ENCODE data around the gene MAX.

Gene MAX

GRCh38 chr14:65101631-65102440, 481 bp downstream of the MAX start:
- Histone ChIP-seq H3K36me3 (no peaks in the 10 kb centered on the region; the same call in none of the 2 replicates), H3K4me3 (ENCODE audit: low read depth, low read length) (peak overlapping the region; percentile 91), H3K9me3 (no peaks in the 10 kb centered on the region), H3K27me3 (no peaks in the 10 kb centered on the region), H3K4me1 (peaks cover 9% of the 10 kb centered on the region)
- DNase-seq: peak; percentile 15
- no peak for TF ChIP-seq CTCF (IDR thresholded peaks at IDR 0.05; ENCODE audit: low read depth, low read length)

- Histone ChIP-seq H3K4me3 (ENCODE audit: low read depth, low read length) (peak overlapping the region; percentile 91), H3K4me1 (peaks cover 17% of the 10 kb centered on the region), H3K36me3 (no peaks in the 10 kb centered on the region; the same call in none of the 2 replicates), H3K27me3 (no peaks in the 10 kb centered on the region), H3K9me3 (no peaks in the 10 kb centered on the region)
- DNase-seq: no peak
- no peak for TF ChIP-seq CTCF (IDR thresholded peaks at IDR 0.05; ENCODE audit: low read depth, low read length)
Observed at GRCh38 chr14:65100922-65101541, 1.3 kb downstream of the MAX start.

DNA sequence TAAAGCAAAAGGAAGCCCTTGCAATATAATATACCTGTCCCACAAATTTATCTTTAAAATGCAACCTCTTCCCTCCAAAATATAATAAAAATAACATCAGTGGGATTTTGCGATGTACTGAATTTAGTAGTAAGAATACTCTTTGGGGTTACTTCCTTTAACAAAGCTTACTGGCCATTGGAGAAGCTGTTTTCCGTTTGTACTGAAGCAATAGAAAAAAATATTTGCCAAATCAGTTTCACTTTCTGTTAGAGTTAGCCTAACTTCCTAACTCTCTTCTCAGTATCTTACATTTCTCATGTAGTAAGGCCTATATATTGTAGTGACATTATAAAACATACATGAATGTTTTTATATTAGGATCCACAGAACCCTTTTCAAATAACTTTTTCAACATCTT, 3.7 kb downstream of the MAX start:
- Histone ChIP-seq H3K36me3 (peaks cover 10% of the 10 kb centered on the region), H3K9me3 (no peaks in the 10 kb centered on the region), H3K4me3 (ENCODE audit: low read depth, low read length) (no peak overlapping the region), H3K4me1 (peaks cover 21% of the 10 kb centered on the region), H3K27me3 (no peaks in the 10 kb centered on the region)
- no peak for TF ChIP-seq CTCF (IDR thresholded peaks at IDR 0.05; ENCODE audit: low read depth, low read length)
- no peak for DNase-seq

DNA sequence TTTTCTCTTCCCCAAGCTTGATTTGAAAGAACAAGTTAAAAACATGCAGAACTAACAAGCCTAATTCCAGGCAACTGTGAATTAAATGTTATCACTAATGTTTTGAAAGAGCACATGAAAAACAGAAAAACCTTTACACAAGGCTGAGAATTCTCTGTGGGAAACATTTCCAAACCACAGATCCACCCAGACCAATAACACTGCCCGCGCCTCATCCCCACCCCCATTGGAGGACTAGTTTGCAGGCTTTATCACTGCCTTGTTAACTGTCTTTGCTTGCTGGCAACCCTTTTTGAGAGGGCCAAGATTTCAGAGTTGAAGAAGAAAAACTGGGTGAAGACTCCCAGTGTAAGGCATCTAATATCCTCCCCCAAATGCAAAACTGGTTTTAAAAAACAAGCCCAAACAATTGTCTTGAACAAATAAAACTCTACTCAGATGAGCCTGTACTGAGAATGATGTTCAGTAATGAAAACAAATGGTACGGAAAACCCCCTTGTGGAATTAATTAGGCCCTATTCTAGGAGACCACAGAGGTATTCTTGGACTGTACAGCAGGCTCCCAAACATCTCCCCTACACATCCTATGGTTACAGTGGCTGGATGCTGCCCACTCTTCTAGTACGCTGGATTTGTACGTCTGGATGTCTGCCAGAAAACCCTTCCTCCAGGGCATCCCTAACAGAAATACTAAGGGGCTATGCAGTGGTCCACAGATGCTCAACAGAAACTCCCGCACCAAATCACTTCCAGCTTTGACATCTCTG, 5.8 kb downstream of the MAX start:
- DNase-seq: peak; percentile 68
- H3K36me3 ChIP-seq: peaks cover 31% of the 10 kb centered on the region

GRCh38 chr14:65095633-65096205, 6.6 kb downstream of the MAX start:
- H3K9me3 ChIP-seq: no peaks in the 10 kb centered on the region
- H3K4me3 ChIP-seq (ENCODE audit: low read depth, low read length): no peak overlapping the region; the same call in 1 of the 2 replicates
- H3K4me1 ChIP-seq: peaks cover 21% of the 10 kb centered on the region
- H3K27me3 ChIP-seq: no peaks in the 10 kb centered on the region
- peak; percentile 20 for DNase-seq
- H3K36me3 ChIP-seq: peaks cover 38% of the 10 kb centered on the region
- no peak for TF ChIP-seq CTCF (IDR thresholded peaks at IDR 0.05; ENCODE audit: low read depth, low read length)

More for the DNA sequence above, 5.8 kb downstream of the MAX start:
- Histone ChIP-seq H3K4me3 (ENCODE audit: low read depth, low read length) (no peak overlapping the region), H3K9me3 (no peaks in the 10 kb centered on the region), H3K27me3 (no peaks in the 10 kb centered on the region), H3K4me1 (peaks cover 21% of the 10 kb centered on the region)
- TF ChIP-seq CTCF (IDR thresholded peaks at IDR 0.05; ENCODE audit: low read depth, low read length): no peak

Measured in BE2C (cell line).